ENCODE results near the gene LRRC27.
A peak's percentile ranks its signal among the peaks of the same experiment; 100 is the strongest.

Gene LRRC27

GRCh38 chr10:132366006-132366405 is 34.0 kb downstream of the LRRC27 start:
- H3K4me3 ChIP-seq (ENCODE audit: low read depth, low read length) = no peak overlapping the region
- TF ChIP-seq CTCF (IDR thresholded peaks at IDR 0.05; ENCODE audit: insufficient read depth, low read length, missing control alignments) = no peak
- ChIA-PET POLR2A (no interaction called here), CTCF (no interaction called here)
- no peak for DNase-seq (ENCODE audit: low read depth, low spot score)

DNA sequence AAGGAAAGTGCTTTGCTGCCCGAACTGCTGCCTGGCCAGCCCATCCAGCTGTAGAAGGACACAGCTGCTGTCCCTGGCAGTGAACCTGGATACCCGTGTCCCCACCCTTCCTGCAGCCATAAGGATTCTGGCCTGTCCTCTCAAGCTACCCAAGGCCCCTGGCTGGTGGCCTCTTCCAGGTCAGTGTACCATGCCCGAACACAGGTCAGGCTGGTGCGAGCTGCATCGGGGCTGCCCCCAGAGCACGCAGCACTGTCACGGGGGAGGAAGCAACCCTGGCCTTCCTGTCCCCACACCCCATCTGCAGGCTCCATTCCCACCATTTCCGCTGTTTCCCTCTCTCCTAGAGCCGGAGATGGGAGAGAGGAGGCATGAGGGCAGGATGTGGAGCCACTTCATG is 34.5 kb downstream of the LRRC27 start:
- ChIA-PET POLR2A (no interaction called here), CTCF (interaction anchor here (1.3 to 2.5 kb wide), 2 partner anchors 14 to 143 kb away, joined by 3 to 8 read pairs; no protein-coding TSS in a partner anchor)
- no peak for TF ChIP-seq CTCF (IDR thresholded peaks at IDR 0.05; ENCODE audit: insufficient read depth, low read length, missing control alignments)
- no peak for DNase-seq (ENCODE audit: low read depth, low spot score)
- H3K4me3 ChIP-seq (ENCODE audit: low read depth, low read length) = no peak overlapping the region

- CTCF ChIA-PET = interaction anchor here (1.2 to 2.5 kb wide), 3 partner anchors 13 to 29 kb away, joined by 3 to 8 read pairs (median 3); partner anchors contain the start of gene PWWP2B
- H3K4me3 ChIP-seq (ENCODE audit: low read depth, low read length) = no peak overlapping the region
- no peak for TF ChIP-seq CTCF (IDR thresholded peaks at IDR 0.05; ENCODE audit: insufficient read depth, low read length, missing control alignments)
- DNase-seq (ENCODE audit: low read depth, low spot score) = no peak
- POLR2A ChIA-PET = no interaction called here
Measured at GRCh38 chr10:132368391-132368790, 36.4 kb downstream of the LRRC27 start.

DNA sequence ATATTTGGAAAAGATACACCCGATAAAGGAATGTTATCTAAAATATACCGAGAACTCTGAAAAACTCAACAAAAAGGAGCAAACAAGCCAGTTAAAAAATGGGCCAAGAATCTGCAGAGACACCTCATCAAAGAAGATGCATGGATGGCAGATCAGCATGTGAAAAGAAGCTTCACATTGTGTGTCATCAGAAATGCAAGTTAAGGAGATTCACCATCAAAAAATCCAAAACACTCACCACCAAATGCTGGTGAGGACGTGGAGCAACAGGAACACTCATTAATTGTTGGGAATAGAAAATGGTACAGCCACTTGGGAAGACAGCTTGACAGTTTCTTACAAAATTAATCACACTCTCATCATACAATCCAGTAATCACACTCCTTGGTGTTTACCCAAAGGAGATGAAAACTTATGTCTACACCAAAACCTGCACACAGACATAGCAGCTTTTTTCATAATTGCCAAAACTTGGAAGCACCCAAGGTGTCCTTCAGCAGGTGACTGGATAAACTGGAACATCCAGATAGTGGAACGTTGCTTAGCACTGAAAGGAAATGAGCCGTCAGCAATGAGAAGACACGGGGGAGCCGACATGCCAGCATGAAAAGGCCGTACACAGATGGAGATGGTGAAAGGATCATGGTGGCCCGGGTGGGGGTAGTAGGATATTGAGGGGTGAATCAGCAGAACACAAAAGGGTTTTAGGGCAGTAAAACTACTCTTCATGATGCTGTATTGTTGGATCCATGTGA is 37.1 kb downstream of the LRRC27 start:
- DNase-seq (ENCODE audit: low read depth, low spot score) = peak; percentile 68
- ChIA-PET CTCF (interaction anchor here (0.8 to 2.5 kb wide), 3 partner anchors 12 to 19 kb away, joined by 3 to 8 read pairs (median 3); no protein-coding TSS in a partner anchor), POLR2A (no interaction called here)
- H3K4me3 ChIP-seq (ENCODE audit: low read depth, low read length) = no peak overlapping the region
- TF ChIP-seq CTCF (IDR thresholded peaks at IDR 0.05; ENCODE audit: insufficient read depth, low read length, missing control alignments) = no peak

- TF ChIP-seq CTCF (IDR thresholded peaks at IDR 0.05; ENCODE audit: insufficient read depth, low read length, missing control alignments) = no peak
- DNase-seq (ENCODE audit: low read depth, low spot score) = no peak
- ChIA-PET CTCF (interaction anchor here (0.8 to 0.9 kb wide), 2 partner anchors 16 to 18 kb away, joined by 3 to 4 read pairs; no protein-coding TSS in a partner anchor), POLR2A (no interaction called here)
- no peak overlapping the region for H3K4me3 ChIP-seq (ENCODE audit: low read depth, low read length)
Measured at GRCh38 chr10:132369636-132370185, 37.7 kb downstream of the LRRC27 start.

Data from AG04449 (cell line).